SU-DHL-6 (cell line): ENCODE measurements around the gene SH3BP5L.

Experiments used
- H2AFZ ChIP-seq: fragments of 200-600 bp; sonication (generic); 2 replicates; pipeline ENCODE4 v1.6.1; 2014; ENCODE audit warnings: low read depth, mild to moderate bottlenecking, moderate library complexity, mixed read lengths, antibody characterized with exemption, low read length; ENCODE audit not compliant: severe bottlenecking
- H3F3A ChIP-seq: fragments of 200-600 bp; shearing (Covaris generic); 2 replicates; pipeline ENCODE4 v1.6.0; 2016; ENCODE audit warnings: antibody characterized with exemption, mild to moderate bottlenecking; ENCODE audit not compliant: insufficient read depth
- H3K27ac ChIP-seq: fragments of 200-600 bp; sonication (generic); 2 replicates; pipeline ENCODE4 v1.5.1; 2016; ENCODE audit warnings: low read depth, mild to moderate bottlenecking, low read length, moderate library complexity, mixed read lengths
- H3K27me3 ChIP-seq: fragments of 200-600 bp; sonication (generic), shearing (Covaris generic); 2 replicates; pipeline ENCODE4 v1.6.0; 2014; ENCODE audit warnings: mild to moderate bottlenecking, low read length
- H3K36me3 ChIP-seq: fragments of 200-600 bp; sonication (generic); 2 replicates; pipeline ENCODE4 v1.6.1; 2014; ENCODE audit warnings: mild to moderate bottlenecking, low read length, mixed read lengths
- H3K4me2 ChIP-seq: fragments of 300-600, 200-600 bp; shearing (Covaris generic), sonication (generic); 2 replicates; pipeline ENCODE4 v1.6.0; 2014; ENCODE audit warnings: low read length, low read depth, mild to moderate bottlenecking; ENCODE audit not compliant: poor library complexity, severe bottlenecking
- H3K4me3 ChIP-seq: fragments of 200-600 bp; sonication (generic); 2 replicates; pipeline ENCODE4 v1.5.1; 2014; ENCODE audit warnings: antibody characterized with exemption, low read length, mild to moderate bottlenecking, mixed read lengths; ENCODE audit not compliant: insufficient read depth, poor library complexity, severe bottlenecking
- H3K79me2 ChIP-seq: fragments of 200-600 bp; sonication (generic); 2 replicates; pipeline ENCODE4 v1.6.1; 2014; ENCODE audit warnings: mild to moderate bottlenecking, low read length, moderate library complexity; ENCODE audit not compliant: insufficient read depth
- H3K9ac ChIP-seq: fragments of 200-600 bp; sonication (generic); 2 replicates; pipeline ENCODE4 v1.7.0; 2014; ENCODE audit warnings: mild to moderate bottlenecking, low read length
- H3K9me2 ChIP-seq: fragments of 200-600 bp; sonication (generic); replicated peaks from 2 replicates; pipeline ENCODE4 v1.6.1; 2014; ENCODE audit warnings: low read length; ENCODE audit not compliant: insufficient read depth
- H3K9me3 ChIP-seq: fragments of 200-600 bp; sonication (generic); 2 replicates; pipeline ENCODE4 v1.6.1; 2014; ENCODE audit warnings: low read length, mixed read lengths; ENCODE audit not compliant: insufficient read depth
- H4K20me1 ChIP-seq: fragments of 200-600 bp; sonication (generic); 2 replicates; pipeline ENCODE4 v1.6.1; 2014; ENCODE audit warnings: low read depth, mild to moderate bottlenecking, antibody characterized with exemption, low read length, moderate library complexity, mixed read lengths
- CTCF ChIP-seq: fragments of 200-600 bp; sonication (generic); IDR thresholded peaks from one replicate; pipeline ENCODE4 v1.5.1; 2017; ENCODE audit warnings: antibody characterized with exemption, mild to moderate bottlenecking, low read length, moderate library complexity; ENCODE audit not compliant: insufficient read depth, poor library complexity, severe bottlenecking
- EZH2phosphoT487 ChIP-seq: fragments of 200-600 bp; sonication (generic), shearing (Covaris generic); conservative IDR thresholded peaks from 2 replicates; pipeline ENCODE4 v1.6.1; 2018; ENCODE audit warnings: mild to moderate bottlenecking, antibody characterized with exemption, low read length, moderate library complexity, mixed read lengths

SH3BP5L gene

GRCh38 chr1:248821641-248822040, 4.1 kb downstream of the SH3BP5L start:
- Histone ChIP-seq H3K4me2 (no peak overlapping the region), H3K27ac (no peak overlapping the region), H3K27me3 (no peaks in the 10 kb centered on the region), H3K9me3 (no peaks in the 10 kb centered on the region), H3K9me2 (no peaks in the 10 kb centered on the region), H3K9ac (no peak overlapping the region), H3K4me3 (no peak overlapping the region), H2AFZ (no peak overlapping the region), H3K79me2 (peaks cover 51% of the 10 kb centered on the region), H3F3A (0 out of 2 replicates have a peak, but pooled peaks cover 3% of the 10 kb centered on the region), H3K36me3 (no peaks in the 10 kb centered on the region), H4K20me1 (no peaks in the 10 kb centered on the region)
- TF ChIP-seq EZH2phosphoT487 (no peak), CTCF (no peak)

DNA sequence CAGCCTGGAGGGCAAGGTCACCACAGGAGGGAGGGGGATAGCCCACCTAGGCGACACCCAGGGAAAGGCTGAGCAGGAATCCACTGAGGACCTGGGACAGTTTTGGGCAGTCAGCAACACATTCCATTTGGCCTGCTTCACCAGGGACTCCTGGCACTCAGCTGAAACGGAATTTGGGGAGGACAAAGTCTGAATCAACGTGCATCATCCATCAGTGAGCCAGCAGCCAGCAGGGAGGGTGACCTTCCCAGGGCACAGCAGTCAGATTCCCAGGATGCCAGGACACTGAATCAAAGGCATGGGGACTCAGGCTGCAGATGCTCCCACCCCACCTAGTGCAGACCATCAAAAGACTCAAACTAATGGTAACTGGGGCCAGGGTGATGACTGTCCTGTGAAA, 4.6 kb downstream of the SH3BP5L start:
- Histone ChIP-seq H3K9me3 (no peaks in the 10 kb centered on the region), H3K9ac (no peak overlapping the region), H3K4me3 (no peak overlapping the region), H3K27me3 (no peaks in the 10 kb centered on the region), H2AFZ (no peak overlapping the region), H3K9me2 (no peaks in the 10 kb centered on the region), H4K20me1 (no peaks in the 10 kb centered on the region), H3F3A (no peaks in the 10 kb centered on the region), H3K36me3 (no peaks in the 10 kb centered on the region), H3K79me2 (peaks cover 51% of the 10 kb centered on the region), H3K27ac (no peak overlapping the region), H3K4me2 (no peak overlapping the region)
- no peak for TF ChIP-seq CTCF
- no peak for TF ChIP-seq EZH2phosphoT487

GRCh38 chr1:248820041-248820585, 5.6 kb downstream of the SH3BP5L start:
- TF ChIP-seq EZH2phosphoT487 = no peak
- TF ChIP-seq CTCF = no peak
- Histone ChIP-seq H3K9me2 (no peaks in the 10 kb centered on the region), H3K36me3 (no peaks in the 10 kb centered on the region), H3F3A (no peaks in the 10 kb centered on the region), H3K79me2 (peaks cover 50% of the 10 kb centered on the region), H3K27ac (no peak overlapping the region), H3K9ac (no peak overlapping the region), H3K27me3 (no peaks in the 10 kb centered on the region), H3K4me2 (no peak overlapping the region), H4K20me1 (no peaks in the 10 kb centered on the region), H2AFZ (no peak overlapping the region), H3K9me3 (no peaks in the 10 kb centered on the region), H3K4me3 (no peak overlapping the region)
